ENCODE results near the gene PHETA1.

GRCh38 chr12:111359914-111360276 lies 9.0 kb downstream of the PHETA1 start:
- TF ChIP-seq, protein P1, sequence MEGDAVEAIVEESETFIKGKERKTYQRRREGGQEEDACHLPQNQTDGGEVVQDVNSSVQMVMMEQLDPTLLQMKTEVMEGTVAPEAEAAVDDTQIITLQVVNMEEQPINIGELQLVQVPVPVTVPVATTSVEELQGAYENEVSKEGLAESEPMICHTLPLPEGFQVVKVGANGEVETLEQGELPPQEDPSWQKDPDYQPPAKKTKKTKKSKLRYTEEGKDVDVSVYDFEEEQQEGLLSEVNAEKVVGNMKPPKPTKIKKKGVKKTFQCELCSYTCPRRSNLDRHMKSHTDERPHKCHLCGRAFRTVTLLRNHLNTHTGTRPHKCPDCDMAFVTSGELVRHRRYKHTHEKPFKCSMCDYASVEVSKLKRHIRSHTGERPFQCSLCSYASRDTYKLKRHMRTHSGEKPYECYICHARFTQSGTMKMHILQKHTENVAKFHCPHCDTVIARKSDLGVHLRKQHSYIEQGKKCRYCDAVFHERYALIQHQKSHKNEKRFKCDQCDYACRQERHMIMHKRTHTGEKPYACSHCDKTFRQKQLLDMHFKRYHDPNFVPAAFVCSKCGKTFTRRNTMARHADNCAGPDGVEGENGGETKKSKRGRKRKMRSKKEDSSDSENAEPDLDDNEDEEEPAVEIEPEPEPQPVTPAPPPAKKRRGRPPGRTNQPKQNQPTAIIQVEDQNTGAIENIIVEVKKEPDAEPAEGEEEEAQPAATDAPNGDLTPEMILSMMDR (conservative IDR thresholded peaks at IDR 0.05) = no peak
- TF ChIP-seq EZH2 (IDR thresholded peaks at IDR 0.05; ENCODE audit: low read depth) = no peak

All from PC-9 (cell line).